ENCODE data around the gene RAB9A.
"Not testable (repeated sequence)": the region's sequence is repeated elsewhere in the genome, so short reads cannot be mapped to it uniquely, and the experiment has no call there.

The RAB9A gene

GRCh38 chrX:13719192-13719856 lies 30.4 kb downstream of the RAB9A start:
- TF ChIP-seq ZFP3 (CRISPR knock-in tag; IDR thresholded peaks at IDR 0.05) (peak; percentile 59; the same call in 1 of the 2 replicates), OSR1 (CRISPR knock-in tag; IDR thresholded peaks at IDR 0.05) (no peak), ISL1 (CRISPR knock-in tag; IDR thresholded peaks at IDR 0.05) (peak; percentile 47)
- ATAC-seq: peak; percentile 43; the same call in 2 of the 3 replicates

GRCh38 chrX:13721371-13721770 lies 32.4 kb downstream of the RAB9A start:
- no peak for ATAC-seq
- TF ChIP-seq OSR1 (CRISPR knock-in tag; IDR thresholded peaks at IDR 0.05) (no peak), GLIS3 (CRISPR knock-in tag; IDR thresholded peaks at IDR 0.05) (no peak), RARB (CRISPR knock-in tag; IDR thresholded peaks at IDR 0.05) (no peak), TCF4 (CRISPR knock-in tag; IDR thresholded peaks at IDR 0.05; ENCODE audit: borderline replicate concordance) (no peak), ARNTL (CRISPR knock-in tag; IDR thresholded peaks at IDR 0.05; ENCODE audit: borderline replicate concordance, low read depth) (no peak), ZNF565 (CRISPR knock-in tag; conservative IDR thresholded peaks at IDR 0.05; ENCODE audit: low read depth) (no peak), PPARA (CRISPR knock-in tag; IDR thresholded peaks at IDR 0.05; ENCODE audit: borderline replicate concordance) (no peak), ZNF70 (CRISPR knock-in tag; IDR thresholded peaks at IDR 0.05) (no peak)
- TF ChIP-seq, protein P1, sequence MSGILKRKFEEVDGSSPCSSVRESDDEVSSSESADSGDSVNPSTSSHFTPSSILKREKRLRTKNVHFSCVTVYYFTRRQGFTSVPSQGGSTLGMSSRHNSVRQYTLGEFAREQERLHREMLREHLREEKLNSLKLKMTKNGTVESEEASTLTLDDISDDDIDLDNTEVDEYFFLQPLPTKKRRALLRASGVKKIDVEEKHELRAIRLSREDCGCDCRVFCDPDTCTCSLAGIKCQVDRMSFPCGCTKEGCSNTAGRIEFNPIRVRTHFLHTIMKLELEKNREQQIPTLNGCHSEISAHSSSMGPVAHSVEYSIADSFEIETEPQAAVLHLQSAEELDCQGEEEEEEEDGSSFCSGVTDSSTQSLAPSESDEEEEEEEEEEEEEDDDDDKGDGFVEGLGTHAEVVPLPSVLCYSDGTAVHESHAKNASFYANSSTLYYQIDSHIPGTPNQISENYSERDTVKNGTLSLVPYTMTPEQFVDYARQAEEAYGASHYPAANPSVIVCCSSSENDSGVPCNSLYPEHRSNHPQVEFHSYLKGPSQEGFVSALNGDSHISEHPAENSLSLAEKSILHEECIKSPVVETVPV (CRISPR knock-in tag; IDR thresholded peaks at IDR 0.05): no peak
- TF ChIP-seq, protein P2, sequence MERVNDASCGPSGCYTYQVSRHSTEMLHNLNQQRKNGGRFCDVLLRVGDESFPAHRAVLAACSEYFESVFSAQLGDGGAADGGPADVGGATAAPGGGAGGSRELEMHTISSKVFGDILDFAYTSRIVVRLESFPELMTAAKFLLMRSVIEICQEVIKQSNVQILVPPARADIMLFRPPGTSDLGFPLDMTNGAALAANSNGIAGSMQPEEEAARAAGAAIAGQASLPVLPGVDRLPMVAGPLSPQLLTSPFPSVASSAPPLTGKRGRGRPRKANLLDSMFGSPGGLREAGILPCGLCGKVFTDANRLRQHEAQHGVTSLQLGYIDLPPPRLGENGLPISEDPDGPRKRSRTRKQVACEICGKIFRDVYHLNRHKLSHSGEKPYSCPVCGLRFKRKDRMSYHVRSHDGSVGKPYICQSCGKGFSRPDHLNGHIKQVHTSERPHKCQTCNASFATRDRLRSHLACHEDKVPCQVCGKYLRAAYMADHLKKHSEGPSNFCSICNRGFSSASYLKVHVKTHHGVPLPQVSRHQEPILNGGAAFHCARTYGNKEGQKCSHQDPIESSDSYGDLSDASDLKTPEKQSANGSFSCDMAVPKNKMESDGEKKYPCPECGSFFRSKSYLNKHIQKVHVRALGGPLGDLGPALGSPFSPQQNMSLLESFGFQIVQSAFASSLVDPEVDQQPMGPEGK (CRISPR knock-in tag; IDR thresholded peaks at IDR 0.05; ENCODE audit: borderline replicate concordance): no peak
- TF ChIP-seq, protein P3, sequence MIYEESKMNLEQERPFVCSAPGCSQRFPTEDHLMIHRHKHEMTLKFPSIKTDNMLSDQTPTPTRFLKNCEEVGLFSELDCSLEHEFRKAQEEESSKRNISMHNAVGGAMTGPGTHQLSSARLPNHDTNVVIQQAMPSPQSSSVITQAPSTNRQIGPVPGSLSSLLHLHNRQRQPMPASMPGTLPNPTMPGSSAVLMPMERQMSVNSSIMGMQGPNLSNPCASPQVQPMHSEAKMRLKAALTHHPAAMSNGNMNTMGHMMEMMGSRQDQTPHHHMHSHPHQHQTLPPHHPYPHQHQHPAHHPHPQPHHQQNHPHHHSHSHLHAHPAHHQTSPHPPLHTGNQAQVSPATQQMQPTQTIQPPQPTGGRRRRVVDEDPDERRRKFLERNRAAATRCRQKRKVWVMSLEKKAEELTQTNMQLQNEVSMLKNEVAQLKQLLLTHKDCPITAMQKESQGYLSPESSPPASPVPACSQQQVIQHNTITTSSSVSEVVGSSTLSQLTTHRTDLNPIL (CRISPR knock-in tag; IDR thresholded peaks at IDR 0.05; ENCODE audit: low read depth): no peak

GRCh38 chrX:13721819-13722519 lies 33.0 kb downstream of the RAB9A start:
- TF ChIP-seq ZNF70 (CRISPR knock-in tag; IDR thresholded peaks at IDR 0.05) (no peak), ISL1 (CRISPR knock-in tag; IDR thresholded peaks at IDR 0.05) (no peak), ZFP30 (CRISPR knock-in tag; IDR thresholded peaks at IDR 0.05) (no peak), TSHZ2 (CRISPR knock-in tag; IDR thresholded peaks at IDR 0.05) (no peak), RARB (CRISPR knock-in tag; IDR thresholded peaks at IDR 0.05) (no peak), ZNF565 (CRISPR knock-in tag; conservative IDR thresholded peaks at IDR 0.05; ENCODE audit: low read depth) (no peak), CSDC2 (CRISPR knock-in tag; IDR thresholded peaks at IDR 0.05) (no peak), ZC3H10 (CRISPR knock-in tag; IDR thresholded peaks at IDR 0.05) (no peak), TCF4 (CRISPR knock-in tag; IDR thresholded peaks at IDR 0.05; ENCODE audit: borderline replicate concordance) (no peak), SNAI2 (CRISPR knock-in tag; IDR thresholded peaks at IDR 0.05) (no peak), ZFP3 (CRISPR knock-in tag; IDR thresholded peaks at IDR 0.05) (no peak), POU6F1 (CRISPR knock-in tag; IDR thresholded peaks at IDR 0.05; ENCODE audit: borderline replicate concordance, low read depth) (no peak), PPARA (CRISPR knock-in tag; IDR thresholded peaks at IDR 0.05; ENCODE audit: borderline replicate concordance) (no peak), ESRRG (CRISPR knock-in tag; IDR thresholded peaks at IDR 0.05) (no peak)
- TF ChIP-seq, protein P2 (CRISPR knock-in tag; IDR thresholded peaks at IDR 0.05; ENCODE audit: borderline replicate concordance): no peak
- TF ChIP-seq, protein P3 (CRISPR knock-in tag; IDR thresholded peaks at IDR 0.05; ENCODE audit: low read depth): no peak
- peak; percentile 82 for ATAC-seq

- not testable (repeated sequence) for ATAC-seq
These were observed 36.0 kb downstream of the RAB9A start for GRCh38 chrX:13724878-13725277.

DNA sequence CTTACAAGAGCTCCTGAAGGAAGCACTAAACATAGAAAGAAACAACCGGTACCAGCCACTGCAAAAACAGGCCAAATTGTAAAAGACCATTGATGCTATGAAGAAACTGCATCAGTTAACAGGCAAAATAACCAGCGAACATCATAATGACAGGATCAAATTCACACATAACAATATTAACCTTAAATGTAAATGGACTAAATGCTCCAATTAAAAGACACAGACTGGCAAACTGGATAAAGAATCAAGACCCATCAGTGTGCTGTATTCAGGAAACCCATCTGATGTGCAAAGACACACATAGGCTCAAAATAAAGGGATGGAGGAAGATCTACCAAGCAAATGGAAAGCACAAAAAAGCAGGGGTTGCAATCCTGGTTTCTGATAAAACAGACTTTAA lies 37.7 kb downstream of the RAB9A start:
- not testable (repeated sequence) for ATAC-seq

All from SK-N-SH treated with all-trans-retinoic acid at 6 μM for 48 hours (cell line).